ENCODE measurements around the gene DIPK1C. TPM values are rescaled to one million over a fixed set of nuclear protein-coding genes. Genes with fewer than 3 reads are reported as not detected.

Gene DIPK1C
- total and polyA plus RNA-seq, 10 of the 15 experiments (the other 5 are each of a cell fraction or from before 2014, with no cell fraction given): not detected

GRCh38 chr18:74495581-74496507 is 38.7 kb upstream of the DIPK1C start, which contains the start of gene CNDP2:
CNDP2 (plus strand) TSS chr18:74496363; CDS start chr18:74499974, 3,611 bp downstream.
- peak within 1 kb of the TSS; percentile 98 for H3K4me2 ChIP-seq (ENCODE audit: control insufficient read depth, insufficient read depth)
- WGBS (ENCODE audit: insufficient coverage, insufficient replicate concordance, low lambda C conversion rate, missing lambda C conversion rate): under 1% methylated on average over 66 of the region's 71 CpGs
- H3K9me3 ChIP-seq (replicated peaks; ENCODE audit: control insufficient read depth, insufficient read depth, low read length): no peaks in the 10 kb centered on the region
- peak within 1 kb of the TSS; percentile 83 for H3K9ac ChIP-seq (ENCODE audit: control insufficient read depth, insufficient read depth, low read length)
- POLR2A ChIA-PET: interaction anchor here (0.6 to 1.6 kb wide), 6 partner anchors 9 to 141 kb away, joined by 3 to 4 read pairs (median 3); no protein-coding TSS in a partner anchor
- peak within 1 kb of the TSS; percentile 76 for H3K27ac ChIP-seq (ENCODE audit: control insufficient read depth, insufficient read depth)
- TSS peak; percentile 76 for BruUV-seq (replicated peaks)
- H3K27me3 ChIP-seq (replicated peaks in 1 of 2; ENCODE audit: control insufficient read depth in 2 of 2, insufficient read depth in 2 of 2, low read length in 1 of 2): no peaks in the 10 kb centered on the region
- ATAC-seq (peak; percentile 82), DNase-seq (ENCODE audit: low read depth, low spot score) (peak; percentile 96), FAIRE-seq (peak; percentile 96)
- in situ Hi-C loops (cut with MboI): loop anchor here (5.0 kb wide), 3 partner anchors 101 to 299 kb away; partner anchors contain the start of gene ZNF407
- CTCF ChIA-PET: interaction anchor here (0.9 to 5.9 kb wide), 4 partner anchors 47 to 299 kb away, joined by 3 to 92 read pairs (median 6); no protein-coding TSS in a partner anchor
- H2AFZ ChIP-seq (ENCODE audit: control insufficient read depth, low read depth, low read length): peak within 1 kb of the TSS; percentile 99
- H4K20me1 ChIP-seq (ENCODE audit: control insufficient read depth, insufficient read depth): no peaks in the 10 kb centered on the region
- H3K4me3 ChIP-seq: peak within 1 kb of the TSS; percentile 95
- RAD21 ChIA-PET (ENCODE audit: unreplicated experiment): interaction anchor here (0.6 to 1.2 kb wide), 4 partner anchors 11 to 343 kb away, joined by 3 to 10 read pairs (median 3); no protein-coding TSS in a partner anchor
- intact Hi-C loops (cut with micrococcal nuclease; ENCODE audit: unreplicated experiment): loop anchor here (1.0 to 10.0 kb wide), 5 partner anchors 101 to 1999 kb away; partner anchors contain the start of genes CYB5A, FBXO15, PTGR3 and TIMM21
- SMC1A ChIA-PET (ENCODE audit: uncharacterized antibody, unreplicated experiment): interaction anchor here (0.6 to 1.9 kb wide), 4 partner anchors 56 to 140 kb away, joined by 3 to 9 read pairs (median 3); no protein-coding TSS in a partner anchor
- H3K36me3 ChIP-seq (ENCODE audit: control insufficient read depth in 2 of 2, insufficient read depth in 2 of 2, low read length in 1 of 2): no peaks in the 10 kb centered on the region
- H3K4me1 ChIP-seq (ENCODE audit: control insufficient read depth, insufficient read depth, low read length): peaks cover 18% of the 10 kb centered on the region
- peaks cover 44% of the 10 kb centered on the region for H3K79me2 ChIP-seq (ENCODE audit: control insufficient read depth, insufficient read depth, low read length)
- TF ChIP-seq NFYA (IDR thresholded peaks at IDR 0.05; ENCODE audit: borderline replicate concordance, low read depth, low read length) (no peak), CBX3 (IDR thresholded peaks at IDR 0.05; ENCODE audit: borderline replicate concordance, low read depth) (no peak), BCL11A (IDR thresholded peaks at IDR 0.05; ENCODE audit: low read depth, low read length) (no peak), SREBF2 (IDR thresholded peaks at IDR 0.05; ENCODE audit: low read length) (no peak), NFXL1 (IDR thresholded peaks at IDR 0.05; ENCODE audit: borderline replicate concordance) (no peak), IKZF1 (conservative IDR thresholded peaks at IDR 0.05) (peak; percentile 72), ZZZ3 (IDR thresholded peaks at IDR 0.05; ENCODE audit: control insufficient read depth, insufficient read length, low read depth) (no peak), ZBED1 (IDR thresholded peaks at IDR 0.05; ENCODE audit: borderline replicate concordance) (no peak), USF1 (IDR thresholded peaks at IDR 0.05; ENCODE audit: borderline replicate concordance, extremely low read length, insufficient read depth, low read depth, low read length) (peak; percentile 92), PRDM15 (CRISPR knock-in tag; IDR thresholded peaks at IDR 0.05) (0 out of 2 replicates have a peak, but pooled peaks have one; percentile 36), KLF5 (IDR thresholded peaks at IDR 0.05; ENCODE audit: partially characterized antibody) (no peak)
- TF ChIP-seq, protein P1, sequence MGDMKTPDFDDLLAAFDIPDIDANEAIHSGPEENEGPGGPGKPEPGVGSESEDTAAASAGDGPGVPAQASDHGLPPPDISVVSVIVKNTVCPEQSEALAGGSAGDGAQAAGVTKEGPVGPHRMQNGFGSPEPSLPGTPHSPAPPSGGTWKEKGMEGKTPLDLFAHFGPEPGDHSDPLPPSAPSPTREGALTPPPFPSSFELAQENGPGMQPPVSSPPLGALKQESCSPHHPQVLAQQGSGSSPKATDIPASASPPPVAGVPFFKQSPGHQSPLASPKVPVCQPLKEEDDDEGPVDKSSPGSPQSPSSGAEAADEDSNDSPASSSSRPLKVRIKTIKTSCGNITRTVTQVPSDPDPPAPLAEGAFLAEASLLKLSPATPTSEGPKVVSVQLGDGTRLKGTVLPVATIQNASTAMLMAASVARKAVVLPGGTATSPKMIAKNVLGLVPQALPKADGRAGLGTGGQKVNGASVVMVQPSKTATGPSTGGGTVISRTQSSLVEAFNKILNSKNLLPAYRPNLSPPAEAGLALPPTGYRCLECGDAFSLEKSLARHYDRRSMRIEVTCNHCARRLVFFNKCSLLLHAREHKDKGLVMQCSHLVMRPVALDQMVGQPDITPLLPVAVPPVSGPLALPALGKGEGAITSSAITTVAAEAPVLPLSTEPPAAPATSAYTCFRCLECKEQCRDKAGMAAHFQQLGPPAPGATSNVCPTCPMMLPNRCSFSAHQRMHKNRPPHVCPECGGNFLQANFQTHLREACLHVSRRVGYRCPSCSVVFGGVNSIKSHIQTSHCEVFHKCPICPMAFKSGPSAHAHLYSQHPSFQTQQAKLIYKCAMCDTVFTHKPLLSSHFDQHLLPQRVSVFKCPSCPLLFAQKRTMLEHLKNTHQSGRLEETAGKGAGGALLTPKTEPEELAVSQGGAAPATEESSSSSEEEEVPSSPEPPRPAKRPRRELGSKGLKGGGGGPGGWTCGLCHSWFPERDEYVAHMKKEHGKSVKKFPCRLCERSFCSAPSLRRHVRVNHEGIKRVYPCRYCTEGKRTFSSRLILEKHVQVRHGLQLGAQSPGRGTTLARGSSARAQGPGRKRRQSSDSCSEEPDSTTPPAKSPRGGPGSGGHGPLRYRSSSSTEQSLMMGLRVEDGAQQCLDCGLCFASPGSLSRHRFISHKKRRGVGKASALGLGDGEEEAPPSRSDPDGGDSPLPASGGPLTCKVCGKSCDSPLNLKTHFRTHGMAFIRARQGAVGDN (IDR thresholded peaks at IDR 0.05): no peak
